Activated T-helper 1 cell treated with anti-CD3 and anti-CD28 coated beads, Interleukin-12 subunit alpha, Interleukin-12 subunit beta, Interleukin-2, Interleukin-4 antibody, amounts not matched to agents 30 ng/mL and 10 ng/mL and 1 ng/mL, durations not matched to agents 14 hours and 24 hours and 36 hours (primary cell): Measurements from ENCODE around the gene PIP5K1B. TPM values are rescaled to one million over a fixed set of nuclear protein-coding genes. Genes with fewer than 3 reads are reported as not detected.

Experiments
- DNase-seq: peaks from one replicate; pipeline ENCODE4 v3.0.0; 2021; ENCODE audit warnings: low spot score
- H3K27ac Mint-ChIP-seq: one replicate; pipeline ENCODE4 v1.8.0; 2021; ENCODE audit warnings: mild to moderate bottlenecking, mixed read lengths
- H3K27me3 Mint-ChIP-seq: one replicate; pipeline ENCODE4 v1.8.0; 2022; ENCODE audit warnings: mild to moderate bottlenecking, moderate library complexity, mixed read lengths; ENCODE audit not compliant: insufficient read depth
- H3K36me3 Mint-ChIP-seq: one replicate; pipeline ENCODE4 v1.8.0; 2021; ENCODE audit warnings: low read depth, mixed read lengths
- H3K4me1 Mint-ChIP-seq: one replicate; pipeline ENCODE4 v1.8.0; 2021; ENCODE audit warnings: low read depth, mixed read lengths
- H3K4me3 Mint-ChIP-seq: one replicate; pipeline ENCODE4 v1.8.0; 2021; ENCODE audit warnings: mild to moderate bottlenecking, moderate library complexity, mixed read lengths
- H3K9me3 Mint-ChIP-seq: one replicate; pipeline ENCODE4 v1.8.0; 2021; ENCODE audit warnings: mixed read lengths
- intact Hi-C: fragments of 100-400 bp; cut with micrococcal nuclease; formaldehyde crosslinking; loops from one replicate; pipeline ENCODE4 v1.15.1; 2024
- total RNA-seq: library from RNA; stranded (reverse); gene quantifications from 2 replicates; pipeline ENCODE4 v1.2.3, GENCODE V29; 2022

The PIP5K1B gene
- total RNA-seq, 1 donor from 2014 or later: 77.4 TPM

- H3K9me3 Mint-ChIP-seq: no peaks in the 10 kb centered on the region
- peaks cover 12% of the 10 kb centered on the region for H3K27me3 Mint-ChIP-seq
- H3K4me3 Mint-ChIP-seq: no peak overlapping the region
- intact Hi-C loops: no loop called here
- H3K4me1 Mint-ChIP-seq: peaks cover 39% of the 10 kb centered on the region
- no peak for DNase-seq
- H3K36me3 Mint-ChIP-seq: peaks cover 2% of the 10 kb centered on the region
- no peak overlapping the region for H3K27ac Mint-ChIP-seq
Observed at GRCh38 chr9:69016191-69017096, 311.4 kb downstream of the PIP5K1B start.

- Mint-ChIP-seq H3K4me3 (no peak overlapping the region), H3K4me1 (peaks cover 32% of the 10 kb centered on the region), H3K36me3 (peaks cover 2% of the 10 kb centered on the region), H3K27me3 (peaks cover 1% of the 10 kb centered on the region), H3K27ac (no peak overlapping the region), H3K9me3 (no peaks in the 10 kb centered on the region)
- DNase-seq: no peak
- intact Hi-C loops: no loop called here
Observed at GRCh38 chr9:69018737-69019136, 313.7 kb downstream of the PIP5K1B start.

- peaks cover 4% of the 10 kb centered on the region for H3K36me3 Mint-ChIP-seq
- H3K27ac Mint-ChIP-seq: no peak overlapping the region
- no peaks in the 10 kb centered on the region for H3K9me3 Mint-ChIP-seq
- H3K27me3 Mint-ChIP-seq: peaks cover 1% of the 10 kb centered on the region
- H3K4me3 Mint-ChIP-seq: peak overlapping the region; percentile 15
- DNase-seq: peak; percentile 14
- peaks cover 38% of the 10 kb centered on the region for H3K4me1 Mint-ChIP-seq
- intact Hi-C loops: no loop called here
Observed at GRCh38 chr9:69019808-69020207, 314.8 kb downstream of the PIP5K1B start.

- H3K27ac Mint-ChIP-seq: no peak overlapping the region
- H3K36me3 Mint-ChIP-seq: peaks cover 4% of the 10 kb centered on the region
- intact Hi-C loops: no loop called here
- DNase-seq: no peak
- H3K4me3 Mint-ChIP-seq: no peak overlapping the region
- H3K27me3 Mint-ChIP-seq: peaks cover 1% of the 10 kb centered on the region
- no peaks in the 10 kb centered on the region for H3K9me3 Mint-ChIP-seq
- peaks cover 38% of the 10 kb centered on the region for H3K4me1 Mint-ChIP-seq
Observed at GRCh38 chr9:69020301-69021145, 315.5 kb downstream of the PIP5K1B start.

- Mint-ChIP-seq H3K36me3 (peaks cover 4% of the 10 kb centered on the region), H3K27ac (no peak overlapping the region), H3K4me3 (no peak overlapping the region), H3K4me1 (peaks cover 48% of the 10 kb centered on the region), H3K9me3 (no peaks in the 10 kb centered on the region), H3K27me3 (peaks cover 1% of the 10 kb centered on the region)
- intact Hi-C loops: no loop called here
- DNase-seq: no peak
Observed at GRCh38 chr9:69023650-69024049, 318.6 kb downstream of the PIP5K1B start.

GRCh38 chr9:69027355-69028097, 322.5 kb downstream of the PIP5K1B start:
- peaks cover 1% of the 10 kb centered on the region for H3K27me3 Mint-ChIP-seq
- peak overlapping the region; percentile 18 for H3K27ac Mint-ChIP-seq
- H3K9me3 Mint-ChIP-seq: peaks cover 6% of the 10 kb centered on the region
- peaks cover 51% of the 10 kb centered on the region for H3K4me1 Mint-ChIP-seq
- intact Hi-C loops: loop anchor here (1.0 to 5.0 kb wide), 8 partner anchors 28 to 443 kb away; partner anchors contain the start of gene PIP5K1B
- peak; percentile 32 for DNase-seq
- H3K4me3 Mint-ChIP-seq: no peak overlapping the region
- H3K36me3 Mint-ChIP-seq: peaks cover 2% of the 10 kb centered on the region

GRCh38 chr9:69028754-69029153, 323.7 kb downstream of the PIP5K1B start:
- H3K4me3 Mint-ChIP-seq: peak overlapping the region; percentile 37
- H3K4me1 Mint-ChIP-seq: peaks cover 45% of the 10 kb centered on the region
- DNase-seq: peak; percentile 46
- peaks cover 6% of the 10 kb centered on the region for H3K9me3 Mint-ChIP-seq
- H3K36me3 Mint-ChIP-seq: peaks cover 2% of the 10 kb centered on the region
- intact Hi-C loops: loop anchor here (5.0 kb wide), 2 partner anchors 81 to 226 kb away; no protein-coding TSS in a partner anchor
- no peaks in the 10 kb centered on the region for H3K27me3 Mint-ChIP-seq
- H3K27ac Mint-ChIP-seq: peak overlapping the region; percentile 70

GRCh38 chr9:69029535-69029934, 324.5 kb downstream of the PIP5K1B start:
- Mint-ChIP-seq H3K36me3 (no peaks in the 10 kb centered on the region), H3K9me3 (peaks cover 6% of the 10 kb centered on the region), H3K4me3 (no peak overlapping the region), H3K27ac (no peak overlapping the region), H3K4me1 (peaks cover 39% of the 10 kb centered on the region), H3K27me3 (no peaks in the 10 kb centered on the region)
- intact Hi-C loops: loop anchor here (5.0 kb wide), 2 partner anchors 82 to 227 kb away; no protein-coding TSS in a partner anchor
- no peak for DNase-seq

GRCh38 chr9:69030851-69031645, 326.0 kb downstream of the PIP5K1B start:
- Mint-ChIP-seq H3K4me1 (peaks cover 39% of the 10 kb centered on the region), H3K4me3 (no peak overlapping the region), H3K9me3 (peaks cover 6% of the 10 kb centered on the region), H3K27me3 (no peaks in the 10 kb centered on the region), H3K27ac (no peak overlapping the region), H3K36me3 (no peaks in the 10 kb centered on the region)
- no peak for DNase-seq
- intact Hi-C loops: no loop called here

GRCh38 chr9:69034071-69034470, 329.0 kb downstream of the PIP5K1B start:
- intact Hi-C loops: no loop called here

GRCh38 chr9:69035438-69036308, 330.6 kb downstream of the PIP5K1B start, which contains the start of gene FXN:
FXN (plus strand) TSS chr9:69035752; CDS start chr9:69035783, 31 bp downstream.
- no peaks in the 10 kb centered on the region for H3K27me3 Mint-ChIP-seq
- peak; percentile 78 for DNase-seq
- no peaks in the 10 kb centered on the region for H3K9me3 Mint-ChIP-seq
- H3K4me1 Mint-ChIP-seq: peaks cover 15% of the 10 kb centered on the region
- peaks cover 5% of the 10 kb centered on the region for H3K36me3 Mint-ChIP-seq
- peak within 1 kb of the TSS; percentile 88 for H3K4me3 Mint-ChIP-seq
- intact Hi-C loops: loop anchor here (1.0 to 5.0 kb wide), 7 partner anchors 63 to 1377 kb away; partner anchors contain the start of genes KLF9 and TJP2
- peak within 1 kb of the TSS; percentile 78 for H3K27ac Mint-ChIP-seq

More at GRCh38 chr9:69034071-69034470, 329.0 kb downstream of the PIP5K1B start:
- no peaks in the 10 kb centered on the region for H3K27me3 Mint-ChIP-seq
- H3K9me3 Mint-ChIP-seq: peaks cover 6% of the 10 kb centered on the region
- DNase-seq: no peak
- peaks cover 28% of the 10 kb centered on the region for H3K4me1 Mint-ChIP-seq
- no peak overlapping the region for H3K4me3 Mint-ChIP-seq
- no peak overlapping the region for H3K27ac Mint-ChIP-seq
- H3K36me3 Mint-ChIP-seq: peaks cover 5% of the 10 kb centered on the region
